Hepatocyte (in vitro differentiated cells): ENCODE measurements around the gene DMAC2.

Experiments used
- EZH2 ChIP-seq: fragments of 200-600 bp; sonication (generic); IDR thresholded peaks from 2 replicates; pipeline ENCODE4 v1.6.1; 2016; ENCODE audit warnings: antibody characterized with exemption, mild to moderate bottlenecking, borderline replicate concordance
- EZH2phosphoT487 ChIP-seq: fragments of 200-600 bp; sonication (generic); IDR thresholded peaks from one replicate; pipeline ENCODE4 v1.6.1; 2018; ENCODE audit warnings: antibody characterized with exemption, mild to moderate bottlenecking, low read depth, moderate library complexity; ENCODE audit not compliant: unreplicated experiment, severe bottlenecking
- TF ChIP-seq, protein P1 (sequence below): fragments of 200-600 bp; sonication (generic); IDR thresholded peaks from 2 replicates; pipeline ENCODE4 v1.5.1; 2016; ENCODE audit warnings: antibody characterized with exemption, mild to moderate bottlenecking; ENCODE audit not compliant: poor library complexity

DNA sequence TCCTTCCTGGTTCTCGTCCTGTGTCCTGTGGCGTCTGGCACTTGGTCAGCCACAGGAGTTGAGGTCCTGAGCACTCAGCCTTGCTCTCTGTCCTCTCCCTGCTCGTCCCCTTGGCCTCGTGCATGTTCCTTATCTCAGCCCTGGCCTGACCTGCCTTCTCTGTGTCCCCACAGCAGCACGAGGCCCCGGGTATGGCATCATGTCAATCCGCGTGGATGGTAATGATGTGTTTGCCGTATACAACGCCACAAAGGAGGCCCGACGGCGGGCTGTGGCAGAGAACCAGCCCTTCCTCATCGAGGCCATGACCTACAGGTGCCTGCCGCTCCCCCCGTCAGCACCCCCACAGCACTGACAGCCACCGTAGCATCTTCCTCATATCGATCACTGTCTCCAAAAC is 17.3 kb downstream of the DMAC2 start:
- TF ChIP-seq, protein P1, sequence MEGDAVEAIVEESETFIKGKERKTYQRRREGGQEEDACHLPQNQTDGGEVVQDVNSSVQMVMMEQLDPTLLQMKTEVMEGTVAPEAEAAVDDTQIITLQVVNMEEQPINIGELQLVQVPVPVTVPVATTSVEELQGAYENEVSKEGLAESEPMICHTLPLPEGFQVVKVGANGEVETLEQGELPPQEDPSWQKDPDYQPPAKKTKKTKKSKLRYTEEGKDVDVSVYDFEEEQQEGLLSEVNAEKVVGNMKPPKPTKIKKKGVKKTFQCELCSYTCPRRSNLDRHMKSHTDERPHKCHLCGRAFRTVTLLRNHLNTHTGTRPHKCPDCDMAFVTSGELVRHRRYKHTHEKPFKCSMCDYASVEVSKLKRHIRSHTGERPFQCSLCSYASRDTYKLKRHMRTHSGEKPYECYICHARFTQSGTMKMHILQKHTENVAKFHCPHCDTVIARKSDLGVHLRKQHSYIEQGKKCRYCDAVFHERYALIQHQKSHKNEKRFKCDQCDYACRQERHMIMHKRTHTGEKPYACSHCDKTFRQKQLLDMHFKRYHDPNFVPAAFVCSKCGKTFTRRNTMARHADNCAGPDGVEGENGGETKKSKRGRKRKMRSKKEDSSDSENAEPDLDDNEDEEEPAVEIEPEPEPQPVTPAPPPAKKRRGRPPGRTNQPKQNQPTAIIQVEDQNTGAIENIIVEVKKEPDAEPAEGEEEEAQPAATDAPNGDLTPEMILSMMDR = no peak
- TF ChIP-seq EZH2phosphoT487 (no peak), EZH2 (no peak)
